Fibroblast of lung (primary cell): ENCODE measurements around the gene TBX4. TPM values are rescaled to one million over a fixed set of nuclear protein-coding genes. Genes with fewer than 3 reads are reported as not detected.

Source experiments
- DNase-seq, 2 donors: peaks; one replicate each; pipeline versions ENCODE4 v3.0.0 to v3.0.0-alpha.2; 2010; ENCODE audit warnings: low read depth in 2 of 2
- H2AFZ ChIP-seq: 2 replicates; pipeline ENCODE4 v1.5.1; 2012; ENCODE audit warnings: low read length, control low read depth, inconsistent platforms
- H3K27ac ChIP-seq: 2 replicates; pipeline ENCODE4 v1.5.1; 2011; ENCODE audit warnings: low read length, control low read depth; ENCODE audit not compliant: insufficient read depth
- H3K27me3 ChIP-seq: 2 replicates; pipeline ENCODE4 v1.5.1; 2011; ENCODE audit warnings: mild to moderate bottlenecking, low read length; ENCODE audit not compliant: control insufficient read depth, insufficient read depth
- H3K36me3 ChIP-seq: 2 replicates; pipeline ENCODE4 v1.5.1; 2011; ENCODE audit warnings: low read length; ENCODE audit not compliant: control insufficient read depth, insufficient read depth
- H3K4me1 ChIP-seq: 2 replicates; pipeline ENCODE4 v1.5.1; 2011; ENCODE audit warnings: low read length; ENCODE audit not compliant: control insufficient read depth, insufficient read depth; ENCODE audit errors: extremely low read depth
- H3K4me2 ChIP-seq: 2 replicates; pipeline ENCODE4 v1.5.1; 2011; ENCODE audit warnings: low read length, control low read depth; ENCODE audit not compliant: insufficient read depth; ENCODE audit errors: extremely low read depth
- H3K4me3 ChIP-seq, 4 experiments: fragments of 200-600 bp in 1 of 4; sonication (generic) in 1 of 4; replicated peaks in 1 of 4; 2 replicates each; pipeline ENCODE4 v1.5.1; 2011 to 2016; ENCODE audit warnings: low read length in 4 of 4, low read depth in 3 of 4, mild to moderate bottlenecking in 3 of 4, control low read depth in 2 of 4, inconsistent platforms in 1 of 4, mixed read lengths in 1 of 4; ENCODE audit not compliant: insufficient read depth in 1 of 4; ENCODE audit errors: control extremely low read depth in 1 of 4
- H3K79me2 ChIP-seq: 2 replicates; pipeline ENCODE4 v1.5.1; 2012; ENCODE audit warnings: mild to moderate bottlenecking, low read length, inconsistent platforms; ENCODE audit not compliant: control insufficient read depth, insufficient read depth
- H3K9ac ChIP-seq: 2 replicates; pipeline ENCODE4 v1.5.1; 2011; ENCODE audit warnings: mild to moderate bottlenecking, low read length, control low read depth; ENCODE audit not compliant: insufficient read depth
- H3K9me3 ChIP-seq: 2 replicates; pipeline ENCODE4 v1.5.1; 2012; ENCODE audit warnings: low read depth, low read length; ENCODE audit not compliant: control insufficient read depth, insufficient read depth
- H4K20me1 ChIP-seq: 2 replicates; pipeline ENCODE4 v1.5.1; 2011; ENCODE audit warnings: low read length; ENCODE audit not compliant: control insufficient read depth, insufficient read depth; ENCODE audit errors: extremely low read depth
- EZH2 ChIP-seq: IDR thresholded peaks from 2 replicates; pipeline ENCODE4 v1.5.1; 2012; ENCODE audit warnings: low read length, control low read depth, mild to moderate bottlenecking; ENCODE audit errors: missing control alignments
- polyA plus RNA-seq, 2 donors: library from polyadenylated mRNA; depleted of rRNA in 1 of 2; stranded (reverse) in 1 of 2; unstranded in 1 of 2; fragments of >200 nt; gene quantifications; 2 replicates each; pipeline ENCODE4 v1.2.1, GENCODE V29; 2011 to 2012; ENCODE audit warnings: missing spikeins in 1 of 2
- total RNA-seq: library from RNA; depleted of rRNA; stranded (reverse); fragments of >200 nt; gene quantifications from 2 replicates; pipeline ENCODE4 v1.2.1, GENCODE V29; 2014
- TF ChIP-seq, protein P1 (sequence below), 2 donors: IDR thresholded peaks in 1 of 2; conservative IDR thresholded peaks in 1 of 2; 1 replicate in 1 of 2; 2 replicates in 1 of 2; pipeline ENCODE4 v1.5.1; 2011 to 2012; ENCODE audit warnings: low read length in 2 of 2, control low read depth in 1 of 2, inconsistent platforms in 1 of 2, low read depth in 1 of 2, mild to moderate bottlenecking in 1 of 2

The TBX4 gene
- total and polyA plus RNA-seq, 2 donors (not counting 1 experiment from before 2014, with no cell fraction given): 44.1 to 93.9 TPM

DNA sequence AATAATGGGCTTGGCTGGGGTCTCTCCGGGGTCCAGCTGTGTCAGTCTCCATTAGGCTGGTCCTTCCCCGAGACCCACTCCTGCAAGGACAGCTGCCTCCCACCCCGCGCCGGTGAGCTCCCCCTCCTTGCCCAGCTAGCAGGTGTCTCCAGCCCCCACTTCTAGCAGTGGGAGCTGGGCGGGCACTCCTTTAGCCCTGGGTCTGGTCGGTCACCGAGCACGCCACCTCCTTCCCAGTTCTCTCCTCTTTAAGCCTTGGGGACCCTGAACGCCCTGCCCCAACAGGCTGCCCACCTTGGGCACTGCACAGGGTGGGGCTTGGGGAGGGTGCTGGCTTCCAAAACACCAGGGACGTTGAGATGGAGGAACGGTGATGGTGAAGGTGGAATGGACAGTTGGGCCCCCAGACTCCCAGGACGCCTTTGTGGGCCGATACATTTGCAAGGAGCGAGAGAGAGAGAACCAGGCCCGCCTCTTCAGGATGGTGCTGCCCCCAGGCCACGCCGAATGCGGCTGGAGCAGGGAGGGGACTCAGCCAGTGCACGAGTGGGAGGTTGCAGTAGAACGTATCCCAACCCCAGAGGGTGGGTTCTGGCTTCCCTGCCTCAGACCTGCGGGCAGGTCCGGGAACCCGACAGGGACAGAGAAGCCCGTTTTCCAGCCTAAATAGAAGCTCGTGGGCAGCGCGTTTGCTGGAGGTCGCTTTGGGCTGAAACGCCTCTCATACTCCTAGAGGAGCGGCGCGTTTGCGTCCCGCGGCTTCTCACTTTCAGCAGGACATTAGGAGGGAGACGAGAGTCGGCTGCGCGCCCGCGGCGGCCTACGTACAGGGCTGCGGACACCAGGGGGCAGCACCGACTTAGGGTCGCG, 41.8 kb upstream of the TBX4 start:
- Histone ChIP-seq H3K4me1 (peaks cover 33% of the 10 kb centered on the region), H3K4me2 (peak overlapping the region; percentile 86), H3K9me3 (no peaks in the 10 kb centered on the region), H3K36me3 (peaks cover 32% of the 10 kb centered on the region), H2AFZ (no peak overlapping the region), H3K27me3 (no peaks in the 10 kb centered on the region), H3K9ac (peak overlapping the region; percentile 87), H3K4me3 (peak overlapping the region; percentile 28 to 81 (median 28)), H3K79me2 (peaks cover 68% of the 10 kb centered on the region), H3K27ac (peak overlapping the region; percentile 89), H4K20me1 (no peaks in the 10 kb centered on the region)
- TF ChIP-seq EZH2: no peak
- TF ChIP-seq, protein P1, sequence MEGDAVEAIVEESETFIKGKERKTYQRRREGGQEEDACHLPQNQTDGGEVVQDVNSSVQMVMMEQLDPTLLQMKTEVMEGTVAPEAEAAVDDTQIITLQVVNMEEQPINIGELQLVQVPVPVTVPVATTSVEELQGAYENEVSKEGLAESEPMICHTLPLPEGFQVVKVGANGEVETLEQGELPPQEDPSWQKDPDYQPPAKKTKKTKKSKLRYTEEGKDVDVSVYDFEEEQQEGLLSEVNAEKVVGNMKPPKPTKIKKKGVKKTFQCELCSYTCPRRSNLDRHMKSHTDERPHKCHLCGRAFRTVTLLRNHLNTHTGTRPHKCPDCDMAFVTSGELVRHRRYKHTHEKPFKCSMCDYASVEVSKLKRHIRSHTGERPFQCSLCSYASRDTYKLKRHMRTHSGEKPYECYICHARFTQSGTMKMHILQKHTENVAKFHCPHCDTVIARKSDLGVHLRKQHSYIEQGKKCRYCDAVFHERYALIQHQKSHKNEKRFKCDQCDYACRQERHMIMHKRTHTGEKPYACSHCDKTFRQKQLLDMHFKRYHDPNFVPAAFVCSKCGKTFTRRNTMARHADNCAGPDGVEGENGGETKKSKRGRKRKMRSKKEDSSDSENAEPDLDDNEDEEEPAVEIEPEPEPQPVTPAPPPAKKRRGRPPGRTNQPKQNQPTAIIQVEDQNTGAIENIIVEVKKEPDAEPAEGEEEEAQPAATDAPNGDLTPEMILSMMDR (conservative IDR thresholded peaks at IDR 0.05 in 1 of 2, IDR thresholded peaks at IDR 0.05 in 1 of 2; ENCODE audit: low read depth in 1 of 2, low read length in 2 of 2): peak; percentile 52 to 58
- peak; percentile 76 to 94 for DNase-seq

DNA sequence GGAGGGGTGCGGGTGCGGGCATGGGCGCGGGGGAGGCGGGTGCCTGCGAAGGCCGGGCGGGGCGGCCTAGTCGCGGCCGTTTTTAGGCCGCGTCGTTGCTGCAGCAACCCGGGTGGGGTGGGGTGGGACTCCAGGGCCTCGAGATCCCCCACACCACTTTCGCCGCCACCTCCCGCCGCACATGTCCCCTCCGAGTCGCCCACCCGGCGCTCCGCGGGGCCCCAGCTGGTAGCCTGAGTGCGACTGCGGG, 41.3 kb upstream of the TBX4 start:
- no peaks in the 10 kb centered on the region for H3K27me3 ChIP-seq
- H3K9ac ChIP-seq: peak overlapping the region; percentile 87
- peak overlapping the region in 3 of 4 experiments; percentile 60 to 81 (median 74) for H3K4me3 ChIP-seq
- H3K4me2 ChIP-seq: peak overlapping the region; percentile 92
- no peaks in the 10 kb centered on the region for H3K9me3 ChIP-seq
- peaks cover 39% of the 10 kb centered on the region for H3K4me1 ChIP-seq
- H3K27ac ChIP-seq: peak overlapping the region; percentile 89
- H2AFZ ChIP-seq: no peak overlapping the region
- peaks cover 27% of the 10 kb centered on the region for H3K36me3 ChIP-seq
- no peaks in the 10 kb centered on the region for H4K20me1 ChIP-seq
- TF ChIP-seq, protein P1 (conservative IDR thresholded peaks at IDR 0.05 in 1 of 2, IDR thresholded peaks at IDR 0.05 in 1 of 2; ENCODE audit: low read depth in 1 of 2, low read length in 2 of 2): no peak
- no peak for TF ChIP-seq EZH2
- no peak for DNase-seq
- peaks cover 63% of the 10 kb centered on the region for H3K79me2 ChIP-seq

DNA sequence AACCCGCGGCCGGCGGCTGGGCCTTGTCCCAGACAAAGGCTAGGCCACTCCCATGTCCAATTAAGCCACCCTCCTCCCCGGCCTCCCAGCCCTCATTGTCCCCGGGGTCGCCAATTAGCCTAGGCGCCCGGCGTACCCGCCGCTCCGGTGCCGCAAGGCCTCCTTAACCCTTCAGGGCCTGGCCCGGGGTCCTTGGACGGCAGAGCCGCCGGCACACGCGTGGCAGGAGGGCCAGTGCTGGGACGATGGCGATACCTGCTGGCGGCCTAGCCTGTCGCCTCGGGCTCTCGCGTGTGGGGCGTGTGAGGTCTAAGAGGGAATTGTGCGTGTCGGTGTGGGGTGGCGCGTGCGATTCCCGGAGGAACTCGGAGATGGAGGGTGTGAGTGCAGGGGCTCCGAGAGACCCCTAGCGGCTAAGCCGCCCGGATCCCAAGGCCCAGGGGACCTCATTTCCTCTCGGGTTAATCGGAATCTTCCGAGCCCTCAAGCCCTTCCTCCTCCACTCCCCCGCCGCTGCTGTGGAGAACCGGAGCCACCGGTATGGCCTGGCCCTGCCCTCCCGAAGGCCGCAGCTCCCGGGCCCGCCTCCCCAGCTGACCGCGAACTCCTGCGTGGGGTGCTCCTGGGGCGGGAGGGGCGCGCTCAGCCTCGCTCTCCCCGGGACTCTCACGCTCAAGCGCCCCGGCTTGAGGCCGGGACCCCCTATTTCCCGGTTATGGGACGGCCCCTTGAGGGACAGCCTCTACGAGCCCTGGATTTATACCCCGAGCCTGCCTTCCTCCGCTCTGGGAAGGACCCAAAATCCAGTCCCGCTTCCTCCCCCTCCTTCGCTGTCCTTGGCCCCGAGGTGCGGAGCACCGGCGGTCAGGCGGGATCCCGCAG, 40.7 kb upstream of the TBX4 start:
- peak overlapping the region; percentile 89 for H3K27ac ChIP-seq
- peaks cover 44% of the 10 kb centered on the region for H3K4me1 ChIP-seq
- H3K9ac ChIP-seq: peak overlapping the region; percentile 87
- peak; percentile 77 to 88 for DNase-seq
- TF ChIP-seq, protein P1 (conservative IDR thresholded peaks at IDR 0.05 in 1 of 2, IDR thresholded peaks at IDR 0.05 in 1 of 2; ENCODE audit: low read depth in 1 of 2, low read length in 2 of 2): peak; percentile 15 to 40
- TF ChIP-seq EZH2: no peak
- H3K36me3 ChIP-seq: peaks cover 23% of the 10 kb centered on the region
- H3K9me3 ChIP-seq: no peaks in the 10 kb centered on the region
- peak overlapping the region; percentile 92 for H3K4me2 ChIP-seq
- H4K20me1 ChIP-seq: no peaks in the 10 kb centered on the region
- H2AFZ ChIP-seq: no peak overlapping the region
- peaks cover 57% of the 10 kb centered on the region for H3K79me2 ChIP-seq
- H3K4me3 ChIP-seq: peak overlapping the region; percentile 39 to 81 (median 67)
- H3K27me3 ChIP-seq: no peaks in the 10 kb centered on the region
